Measurements from ENCODE around the gene WSCD2.

The WSCD2 gene

GRCh38 chr12:108267450-108267849 lies 138.4 kb downstream of the WSCD2 start:
- DNase-seq (ENCODE audit: low read depth in 2 of 2) = no peak

GRCh38 chr12:108268397-108268796 lies 139.3 kb downstream of the WSCD2 start:
- DNase-seq (ENCODE audit: low read depth in 2 of 2) = no peak

DNA sequence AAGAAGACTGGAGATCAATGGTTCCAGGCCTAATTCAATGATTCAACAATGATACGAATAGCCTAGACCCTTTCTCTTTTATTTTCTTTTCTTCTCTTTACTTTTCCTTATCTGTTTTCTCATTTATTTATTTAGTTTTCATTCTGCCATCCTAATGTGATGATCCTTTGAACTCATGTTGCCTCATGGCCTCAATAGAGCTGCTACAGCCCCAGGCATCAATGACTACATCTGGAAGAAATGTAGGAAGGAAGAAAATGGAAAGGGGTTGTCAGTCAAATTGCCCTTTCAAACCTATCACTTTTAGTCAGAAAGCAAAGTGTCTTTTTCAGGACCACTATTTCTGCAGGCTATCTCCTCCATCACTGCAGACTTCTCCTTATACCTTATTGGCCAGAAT lies 140.1 kb downstream of the WSCD2 start:
- DNase-seq (ENCODE audit: low read depth in 2 of 2) = no peak

DNA sequence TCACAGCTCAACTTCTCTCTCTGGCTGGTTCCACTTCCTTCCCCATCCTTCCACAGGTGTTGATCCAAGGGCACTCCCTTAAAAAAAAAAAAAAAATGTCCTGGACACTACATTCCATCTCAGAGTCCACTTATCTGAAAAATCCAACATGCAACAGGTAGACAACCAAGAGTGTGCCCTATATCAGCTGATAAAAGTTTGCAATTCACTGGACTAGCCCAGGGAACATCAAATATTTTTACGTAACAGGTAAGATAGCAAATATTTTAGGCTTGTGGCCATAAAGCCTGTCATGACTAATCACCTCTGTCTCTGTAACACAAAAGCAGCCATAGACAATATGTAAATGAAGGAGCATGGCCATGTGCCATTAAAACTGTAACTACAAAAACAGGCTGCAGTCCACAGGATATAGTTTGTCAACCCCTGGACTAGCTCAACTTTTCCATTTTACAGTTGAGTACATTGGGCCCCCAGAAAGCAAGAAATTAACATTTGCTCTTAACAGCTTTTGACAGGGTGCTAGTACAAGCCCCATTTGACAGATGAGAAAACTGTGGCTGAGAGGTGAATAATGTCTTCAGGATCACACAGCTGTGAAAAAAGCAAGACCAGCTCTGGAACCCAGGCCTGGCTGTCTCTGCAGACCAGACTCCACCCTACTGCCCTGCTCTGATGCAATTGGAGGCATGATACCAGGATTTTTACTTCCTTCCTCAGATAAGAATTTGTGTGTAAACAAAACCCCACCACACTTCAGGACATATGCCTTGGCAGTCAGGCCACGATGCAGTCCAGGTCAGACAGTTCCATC lies 141.2 kb downstream of the WSCD2 start:
- DNase-seq (ENCODE audit: low read depth in 2 of 2) = no peak

DNA sequence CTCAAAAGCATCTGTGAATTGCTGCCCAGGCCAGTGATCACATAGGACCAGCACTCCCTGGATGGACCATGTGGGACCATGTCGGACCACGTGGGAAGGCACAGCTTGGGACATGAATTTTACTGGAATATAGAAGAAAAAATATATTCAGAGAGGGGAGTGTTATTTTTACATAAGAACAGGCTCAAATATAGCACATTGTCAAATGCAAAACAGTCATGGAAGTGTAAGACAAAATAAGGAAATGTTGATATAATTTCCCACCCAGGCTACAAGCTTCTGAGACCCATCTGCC lies 141.7 kb downstream of the WSCD2 start:
- DNase-seq (ENCODE audit: low read depth in 2 of 2) = no peak

DNA sequence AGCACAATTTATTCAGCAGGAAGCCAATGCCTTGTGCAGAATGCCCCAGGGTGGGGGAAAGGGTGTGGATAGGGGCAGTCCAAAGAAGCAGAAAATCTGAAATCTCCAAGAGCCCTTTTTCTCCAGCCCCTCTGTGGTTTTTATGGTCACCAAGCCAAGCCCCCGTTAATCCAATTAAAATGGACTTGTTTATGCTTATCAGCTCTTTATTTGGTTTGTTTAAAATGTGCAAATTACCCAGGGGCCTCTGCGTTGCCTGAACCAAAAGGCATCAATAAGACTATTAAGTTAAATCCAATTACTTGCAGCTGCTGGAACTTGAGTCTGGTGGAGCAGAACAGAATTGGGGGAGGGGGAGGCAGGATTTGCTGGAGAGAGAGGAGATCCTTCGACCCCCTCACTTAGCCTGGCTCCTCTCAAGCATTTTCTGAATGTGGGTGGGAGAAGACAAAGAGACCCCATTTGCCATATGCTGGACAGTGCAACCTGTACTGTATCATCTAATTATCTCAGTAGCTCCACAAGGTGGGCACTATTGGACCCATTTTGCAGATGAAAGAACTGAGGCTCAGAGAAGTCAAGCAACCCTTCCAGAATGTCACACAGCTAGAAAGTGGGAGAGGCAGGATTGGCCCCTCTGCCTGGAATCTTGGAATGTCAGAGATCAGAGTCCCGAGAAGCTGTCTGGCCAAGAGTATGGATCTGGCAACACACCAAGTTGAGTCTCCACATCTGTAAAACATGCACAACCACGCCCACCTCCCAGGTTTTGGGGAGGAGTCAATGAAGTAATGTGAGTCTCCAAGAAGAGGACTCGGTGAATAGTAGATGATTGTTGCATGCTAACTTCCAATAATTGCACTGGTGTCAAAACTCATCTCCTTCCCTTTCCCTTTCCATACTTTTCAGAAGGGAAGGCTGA lies 143.1 kb downstream of the WSCD2 start:
- no peak for DNase-seq (ENCODE audit: low read depth in 2 of 2)

DNA sequence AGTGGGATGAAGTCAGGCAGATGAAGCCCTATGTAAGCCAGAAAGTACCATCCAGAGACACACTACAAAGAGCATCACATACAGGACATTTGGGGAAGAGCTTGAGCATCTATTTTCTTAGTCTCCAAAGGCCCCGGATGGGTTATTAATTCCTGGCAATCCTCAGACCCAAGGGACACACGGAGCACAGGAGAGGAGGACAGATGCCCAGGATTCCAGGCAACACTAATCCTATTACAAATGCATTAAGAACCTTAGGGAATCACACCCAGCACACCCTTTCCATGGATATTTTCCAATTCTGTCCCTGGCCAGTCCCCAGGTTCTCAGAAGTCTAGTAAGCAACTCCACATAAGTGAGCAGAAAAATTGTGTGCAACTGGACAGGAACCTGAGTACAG lies 144.1 kb downstream of the WSCD2 start:
- DNase-seq (ENCODE audit: low read depth in 2 of 2) = no peak

DNA sequence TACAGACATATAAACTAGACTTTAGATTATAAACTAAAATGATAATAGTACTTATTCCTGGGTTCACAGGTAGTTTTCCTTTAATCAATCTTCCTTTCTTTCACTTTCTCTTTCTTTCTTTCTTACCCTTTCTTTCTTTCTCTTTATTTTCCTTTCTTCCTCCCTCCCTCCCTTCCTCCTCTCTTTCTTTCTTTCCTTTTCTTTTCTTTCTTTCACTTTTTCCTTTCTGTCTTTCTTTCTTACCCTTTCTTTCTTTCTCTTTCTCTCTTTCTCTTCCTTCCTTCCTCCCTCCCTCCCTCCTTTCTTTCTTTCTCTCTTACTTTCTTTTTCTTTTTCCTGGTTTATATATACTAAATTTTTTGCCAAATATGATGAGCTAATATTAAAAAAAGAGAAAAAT lies 148.5 kb downstream of the WSCD2 start:
- no peak for DNase-seq (ENCODE audit: low read depth in 2 of 2)

GRCh38 chr12:108282160-108282559 lies 153.1 kb downstream of the WSCD2 start:
- no peak for DNase-seq (ENCODE audit: low read depth in 2 of 2)

DNA sequence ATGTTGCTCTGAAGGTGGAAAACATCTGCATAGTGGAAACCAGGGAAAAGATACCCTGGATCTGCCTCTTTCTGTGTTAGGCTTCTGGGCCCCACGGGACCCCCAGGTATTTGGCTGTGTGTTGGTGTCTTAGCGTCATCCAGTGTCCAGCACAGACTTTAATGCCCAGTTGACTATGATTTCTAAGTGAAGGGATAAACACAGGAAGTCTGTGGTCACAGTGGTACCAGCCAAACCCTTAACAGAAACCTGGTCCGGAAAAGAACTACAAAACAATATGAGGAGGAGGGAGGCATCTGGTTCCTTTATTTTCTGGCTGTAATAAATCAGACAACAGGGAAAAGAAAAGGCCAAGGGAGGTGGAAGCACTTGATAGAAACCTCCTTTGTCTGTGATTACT lies 153.6 kb downstream of the WSCD2 start:
- DNase-seq (ENCODE audit: low read depth in 2 of 2) = no peak

DNA sequence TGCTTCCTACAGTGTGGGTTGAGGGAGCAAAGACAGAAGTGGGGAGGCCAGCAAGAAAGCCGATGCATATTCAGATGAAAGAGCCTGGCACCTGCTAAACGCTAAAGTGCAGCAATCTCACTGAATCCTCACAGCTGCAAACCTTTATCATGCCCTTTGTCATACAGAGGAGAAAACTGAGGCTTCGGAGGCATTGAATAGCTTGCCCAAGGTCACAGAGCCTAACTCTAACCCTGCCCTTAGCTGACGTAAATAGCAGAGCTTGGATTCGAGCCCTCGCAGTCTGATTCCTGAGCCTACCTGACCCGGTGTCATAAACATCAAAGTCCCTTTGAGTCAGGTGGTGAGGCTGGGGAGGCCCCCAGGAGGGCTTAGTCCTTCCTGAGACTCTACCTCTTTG lies 155.1 kb downstream of the WSCD2 start:
- no peak for DNase-seq (ENCODE audit: low read depth in 2 of 2)

DNA sequence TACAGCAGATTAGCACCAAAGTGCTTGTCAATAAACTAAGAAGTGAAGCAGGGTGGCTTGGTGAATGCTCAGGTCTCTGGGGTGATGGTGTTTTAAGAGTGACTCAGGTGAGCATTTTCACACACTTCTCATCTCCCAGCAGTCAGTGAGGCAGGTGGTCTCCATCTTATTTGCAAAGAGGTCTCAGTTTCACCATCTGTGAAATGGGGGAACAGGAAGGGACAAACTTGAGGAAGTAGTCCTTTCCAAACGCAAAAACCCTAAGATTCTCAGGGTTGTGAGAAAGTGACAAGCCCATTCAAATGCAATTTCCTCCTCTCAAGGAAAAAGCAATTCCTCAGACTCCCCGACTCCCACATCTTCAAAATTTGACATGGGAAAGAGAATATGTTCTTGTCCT lies 155.9 kb downstream of the WSCD2 start:
- no peak for DNase-seq (ENCODE audit: low read depth in 2 of 2)

DNA sequence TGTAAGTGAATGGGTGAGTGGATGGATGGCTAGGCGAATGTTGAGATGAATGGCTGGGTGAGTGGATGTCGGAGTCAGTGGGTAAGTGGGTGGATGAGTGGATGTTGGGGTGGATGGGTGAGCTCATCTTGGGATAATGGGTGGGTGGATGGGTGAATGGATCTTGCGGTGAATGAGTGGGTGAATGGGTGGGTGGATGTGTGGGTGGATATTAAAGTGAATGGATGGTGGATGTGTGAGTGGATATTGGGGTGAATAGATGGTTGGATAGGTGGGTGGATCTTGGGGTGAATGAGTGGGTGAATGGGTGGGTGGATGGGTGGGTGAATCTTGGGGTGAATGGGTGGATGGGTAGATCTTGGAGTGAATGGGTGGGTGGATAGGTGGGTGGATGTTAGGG lies 158.1 kb downstream of the WSCD2 start:
- DNase-seq (ENCODE audit: low read depth in 2 of 2) = no peak

DNA sequence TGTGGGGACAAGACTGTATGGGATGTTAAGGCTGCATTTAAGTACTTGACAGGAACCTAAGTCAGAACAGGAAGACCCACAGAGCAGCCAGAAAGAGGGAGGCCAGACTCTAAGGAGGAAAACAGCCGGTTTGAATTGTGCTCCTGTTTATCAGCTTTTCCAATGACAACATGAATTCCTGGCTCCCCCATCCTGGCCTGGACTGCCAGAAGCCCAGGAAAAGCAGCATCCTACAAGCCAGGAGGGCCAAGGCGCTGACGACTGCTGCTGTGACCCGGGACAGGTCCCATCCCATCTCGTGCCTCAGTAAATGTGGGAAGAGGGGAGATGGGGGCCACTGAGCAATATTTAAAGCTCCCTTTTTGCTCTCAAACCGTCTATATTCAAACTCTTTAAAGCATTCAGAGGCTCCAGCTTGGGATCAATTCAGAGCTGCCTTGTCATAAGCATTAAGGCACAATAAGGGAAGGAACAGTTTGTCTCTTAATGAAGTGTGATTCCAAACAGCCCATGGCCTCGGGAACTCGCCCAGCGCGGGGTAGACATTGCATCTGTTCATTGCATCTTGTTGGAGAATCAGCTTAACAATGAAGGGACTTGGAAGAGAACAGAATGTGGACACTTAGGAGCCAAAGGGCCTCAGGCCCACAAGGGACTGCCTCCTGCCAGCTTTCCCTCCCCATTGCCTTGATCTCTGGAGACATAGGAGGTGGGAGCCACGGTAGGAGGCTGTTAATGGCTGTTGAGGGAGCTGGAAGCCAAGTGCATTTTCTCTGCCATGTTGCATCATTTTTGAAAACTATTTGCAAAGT lies 160.5 kb downstream of the WSCD2 start:
- no peak for DNase-seq (ENCODE audit: low read depth in 2 of 2)

GRCh38 chr12:108295641-108296040 lies 166.6 kb downstream of the WSCD2 start:
- no peak for DNase-seq (ENCODE audit: low read depth in 2 of 2)

GRCh38 chr12:108296945-108297344 lies 167.9 kb downstream of the WSCD2 start:
- no peak for DNase-seq (ENCODE audit: low read depth in 2 of 2)

GRCh38 chr12:108297424-108297823 lies 168.3 kb downstream of the WSCD2 start:
- DNase-seq (ENCODE audit: low read depth in 2 of 2) = no peak

GRCh38 chr12:108297895-108298760 lies 169.0 kb downstream of the WSCD2 start:
- DNase-seq (ENCODE audit: low read depth in 2 of 2) = no peak

DNA sequence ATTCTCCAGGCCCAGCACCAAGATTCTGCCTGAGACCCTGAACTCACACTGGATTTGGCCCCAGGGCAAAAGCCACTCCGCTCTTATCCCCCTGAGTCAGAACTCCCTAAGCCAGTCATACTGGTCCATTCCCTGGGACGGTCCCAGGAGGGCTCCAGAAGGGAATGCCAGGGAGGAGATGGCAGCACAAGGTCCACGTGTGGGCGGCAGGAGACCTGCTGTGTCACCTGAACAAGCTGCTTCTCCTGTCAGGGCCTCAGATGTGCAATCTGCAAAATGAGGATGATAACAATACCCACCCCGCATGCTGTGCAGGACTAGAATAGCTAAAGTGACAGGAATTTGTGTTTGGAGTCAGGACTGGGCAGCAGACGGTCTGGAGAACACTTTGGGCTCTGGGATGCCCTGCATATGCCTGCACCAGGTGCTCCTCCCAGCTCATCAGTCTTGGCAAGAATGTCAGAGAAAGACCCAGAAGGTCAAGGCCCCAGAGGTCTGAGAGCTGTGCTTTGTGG lies 169.7 kb downstream of the WSCD2 start:
- no peak for DNase-seq (ENCODE audit: low read depth in 2 of 2)

GRCh38 chr12:108299516-108299915 lies 170.4 kb downstream of the WSCD2 start:
- DNase-seq (ENCODE audit: low read depth in 2 of 2) = no peak

Data from fibroblast of skin of left quadriceps (primary cell).